GM12874 (cell line): Measurements from ENCODE around the gene CRB1.
A peak's percentile ranks its signal among the peaks of the same experiment; 100 is the strongest.

ENCODE experiments used
- CTCF ChIP-seq: IDR thresholded peaks from 2 replicates; pipeline ENCODE4 v1.5.1; 2011; ENCODE audit warnings: low read depth, mild to moderate bottlenecking, control low read depth, low read length, moderate library complexity; ENCODE audit not compliant: insufficient read depth

CRB1 gene

DNA sequence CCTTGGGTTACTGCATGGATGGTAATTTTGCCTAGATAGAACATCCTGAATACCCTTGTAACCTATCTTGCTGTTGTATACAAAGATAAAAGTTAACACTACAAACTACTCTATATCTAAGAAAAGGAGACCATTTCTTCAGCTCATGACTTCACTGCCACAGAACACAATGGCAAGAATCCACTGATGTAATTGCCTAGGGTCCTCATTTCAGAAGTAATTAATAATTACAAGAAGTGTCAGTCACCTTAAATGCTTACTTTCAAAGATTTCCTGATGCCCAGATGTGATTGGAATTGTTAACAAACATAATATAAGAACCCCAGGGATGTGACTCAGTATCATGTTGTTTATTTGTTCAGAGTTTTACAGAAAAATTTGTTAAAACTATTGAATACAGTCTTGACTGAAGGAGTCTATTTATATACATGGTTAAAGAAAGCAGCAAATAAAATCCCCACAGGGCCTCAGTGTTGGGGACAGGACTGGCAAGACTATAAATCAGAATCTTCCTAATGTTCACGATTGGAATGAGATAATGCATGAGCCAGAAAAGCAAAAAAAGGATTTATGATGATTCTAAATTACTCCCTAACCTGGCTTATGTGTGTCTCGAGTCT lies 83.9 kb downstream of the CRB1 start:
- no peak for TF ChIP-seq CTCF

- TF ChIP-seq CTCF, result no peak
Observed at GRCh38 chr1:197355248-197355995, 87.4 kb downstream of the CRB1 start.

GRCh38 chr1:197356723-197357533 lies 88.9 kb downstream of the CRB1 start:
- peak; percentile 61 for TF ChIP-seq CTCF

- no peak for TF ChIP-seq CTCF
Observed at GRCh38 chr1:197358959-197359358, 90.9 kb downstream of the CRB1 start.

DNA sequence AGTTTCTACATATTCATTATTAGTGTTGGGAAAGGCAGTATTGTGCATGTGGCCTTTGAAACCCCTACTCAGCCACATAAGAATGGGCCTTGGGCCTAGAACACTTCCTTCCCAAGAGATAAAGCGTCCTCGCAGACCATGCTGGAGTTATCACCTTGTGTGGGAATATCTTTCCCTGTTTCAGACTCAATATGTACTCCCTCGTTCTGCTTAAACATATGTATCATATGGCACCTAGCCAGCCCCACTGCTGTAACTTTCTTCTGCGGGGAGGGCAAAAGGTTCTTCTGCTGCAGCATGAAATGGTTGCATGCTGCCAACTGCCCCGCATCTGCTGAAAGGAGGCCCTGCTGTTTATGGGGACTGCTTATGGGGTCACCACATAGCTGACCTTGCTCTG lies 92.0 kb downstream of the CRB1 start:
- no peak for TF ChIP-seq CTCF

GRCh38 chr1:197362871-197363270 lies 94.8 kb downstream of the CRB1 start:
- no peak for TF ChIP-seq CTCF

GRCh38 chr1:197363855-197364254 lies 95.8 kb downstream of the CRB1 start:
- TF ChIP-seq CTCF, result no peak
